GM12878 (cell line): ENCODE results near the gene IFT27. TPM values are rescaled to one million over a fixed set of nuclear protein-coding genes. Genes with fewer than 3 reads are reported as not detected.

ENCODE experiments used
- ATAC-seq: fragments of 200-7000 bp; cut with Tn5 transposase; 3 replicates; pipeline ENCODE4 v1.9.1; 2020; ENCODE audit warnings: mild to moderate bottlenecking, moderate library complexity
- BruUV-seq: library from RNA; stranded (reverse); fragments of 400-500 nt; replicated peaks from 2 replicates; lab custom pipeline; 2021; lab: Mats Ljungman, UMichigan
- CTCF ChIA-PET: fragments of 300-600 bp; sonication (Branson Sonifier 250); formaldehyde crosslinking; extraction: SDS; loops from one replicate; lab custom pipeline; 2021; ENCODE audit warnings: inconsistent platforms; lab: Yijun Ruan, JAX
- POLR2A ChIA-PET: fragments of 350-600 bp; formaldehyde crosslinking; extraction: SDS; loops from one replicate; lab custom pipeline; 2021; ENCODE audit warnings: inconsistent platforms; lab: Charles Lee
- RAD21 ChIA-PET: fragments of 300-600 bp; sonication (Branson Sonifier 250); formaldehyde crosslinking; loops from one replicate; lab custom pipeline; 2023; ENCODE audit warnings: antibody characterized with exemption; ENCODE audit not compliant: unreplicated experiment; lab: Charles Lee
- SMC1A ChIA-PET: fragments of 300-600 bp; sonication (Branson Sonifier 250); formaldehyde crosslinking; loops from one replicate; lab custom pipeline; 2023; ENCODE audit not compliant: unreplicated experiment, uncharacterized antibody; lab: Charles Lee
- DNase-seq: peaks from one replicate; pipeline ENCODE4 v3.0.0-alpha.2; 2011; ENCODE audit warnings: low read depth, low spot score
- FAIRE-seq: peaks from 3 replicates; lab custom pipeline; 2011; peaks lifted over from hg19 to GRCh38; lab: Jason Lieb, UNC
- H2AFZ ChIP-seq: 2 replicates; pipeline ENCODE4 v1.6.0; 2011; ENCODE audit warnings: low read depth, low read length, control low read depth; ENCODE audit not compliant: control insufficient read depth
- H3K27ac ChIP-seq: 2 replicates; pipeline ENCODE4 v1.5.1; 2011; ENCODE audit warnings: control low read depth; ENCODE audit not compliant: control insufficient read depth, insufficient read depth
- H3K27me3 ChIP-seq, 2 experiments: replicated peaks in 1 of 2; 2 replicates each; pipeline versions ENCODE4 v1.6.0 to v1.6.1; 2011; ENCODE audit warnings: low read length in 1 of 2; ENCODE audit not compliant: control insufficient read depth in 2 of 2, insufficient read depth in 2 of 2
- H3K36me3 ChIP-seq, 2 experiments: 2 replicates each; pipeline ENCODE4 v1.5.1; 2011; ENCODE audit warnings: low read length in 1 of 2; ENCODE audit not compliant: control insufficient read depth in 2 of 2, insufficient read depth in 2 of 2
- H3K4me1 ChIP-seq: 2 replicates; pipeline ENCODE4 v1.6.1; 2011; ENCODE audit warnings: mild to moderate bottlenecking, low read length, moderate library complexity, mixed read lengths; ENCODE audit not compliant: control insufficient read depth, insufficient read depth
- H3K4me2 ChIP-seq: 2 replicates; pipeline ENCODE4 v1.6.0; 2011; ENCODE audit warnings: control low read depth; ENCODE audit not compliant: control insufficient read depth, insufficient read depth
- H3K4me3 ChIP-seq: fragments of 200-600 bp; sonication (generic); 2 replicates; pipeline ENCODE4 v1.5.1; 2016
- H3K79me2 ChIP-seq: 2 replicates; pipeline ENCODE4 v1.6.0; 2011; ENCODE audit warnings: low read length; ENCODE audit not compliant: control insufficient read depth, insufficient read depth
- H3K9ac ChIP-seq: 2 replicates; pipeline ENCODE4 v1.8.0; 2011; ENCODE audit warnings: low read length, control low read depth, mixed read lengths; ENCODE audit not compliant: control insufficient read depth, insufficient read depth
- H3K9me3 ChIP-seq: replicated peaks from 3 replicates; pipeline ENCODE4 v1.5.1; 2011; ENCODE audit warnings: mild to moderate bottlenecking, low read length; ENCODE audit not compliant: control insufficient read depth, insufficient read depth
- H4K20me1 ChIP-seq: 2 replicates; pipeline ENCODE4 v1.6.0; 2011; ENCODE audit not compliant: control insufficient read depth, insufficient read depth
- ASH2L ChIP-seq: fragments of 300-600, 200-600 bp; sonication (generic); IDR thresholded peaks from 2 replicates; pipeline ENCODE4 v1.6.1; 2017; ENCODE audit warnings: low read depth, mild to moderate bottlenecking, borderline replicate concordance
- ATF7 ChIP-seq: fragments of 450-650 bp; IDR thresholded peaks from 2 replicates; pipeline ENCODE4 v1.6.1; 2016; ENCODE audit warnings: low read depth, mild to moderate bottlenecking
- IRF4 ChIP-seq: IDR thresholded peaks from 2 replicates; pipeline ENCODE4 v1.6.1; 2011; ENCODE audit warnings: low read depth, low read length
- KLF5 ChIP-seq: fragments of 450-650 bp; IDR thresholded peaks from 2 replicates; pipeline ENCODE4 v1.6.1; 2014; ENCODE audit warnings: mild to moderate bottlenecking; ENCODE audit not compliant: partially characterized antibody
- MEF2A ChIP-seq: IDR thresholded peaks from 2 replicates; pipeline ENCODE4 v1.6.1; 2011; ENCODE audit warnings: low read depth, mild to moderate bottlenecking, low read length, moderate library complexity; ENCODE audit not compliant: insufficient read depth
- MYC ChIP-seq: IDR thresholded peaks from 2 replicates; pipeline ENCODE4 v1.6.1; 2011; ENCODE audit warnings: mild to moderate bottlenecking, low read length, moderate library complexity, inconsistent platforms; ENCODE audit not compliant: insufficient read depth, insufficient replicate concordance, insufficient read length, severe bottlenecking
- NFIC ChIP-seq: IDR thresholded peaks from 2 replicates; pipeline ENCODE4 v1.6.1; 2012; ENCODE audit warnings: low read depth, mild to moderate bottlenecking, inconsistent platforms, low read length, moderate library complexity
- NFYB ChIP-seq: IDR thresholded peaks from 2 replicates; pipeline ENCODE4 v1.6.1; 2011; ENCODE audit warnings: low read depth, mild to moderate bottlenecking, low read length, improper control_type of control experiment, moderate library complexity; ENCODE audit not compliant: insufficient read depth
- NRF1 ChIP-seq: conservative IDR thresholded peaks from 2 replicates; pipeline ENCODE4 v1.6.1; 2011; ENCODE audit warnings: mild to moderate bottlenecking, low read depth, low read length, improper control_type of control experiment
- RELA ChIP-seq: fragments of 450-650 bp; IDR thresholded peaks from 2 replicates; pipeline ENCODE4 v1.8.0; 2014; ENCODE audit warnings: borderline replicate concordance; ENCODE audit not compliant: partially characterized antibody
- SMARCA5 ChIP-seq: fragments of 450-650 bp; IDR thresholded peaks from 2 replicates; pipeline ENCODE4 v1.6.1; 2017; ENCODE audit warnings: mild to moderate bottlenecking
- SREBF2 ChIP-seq: IDR thresholded peaks from 2 replicates; pipeline ENCODE4 v1.6.1; 2012; ENCODE audit warnings: mild to moderate bottlenecking, low read length
- TARDBP ChIP-seq: IDR thresholded peaks from 2 replicates; pipeline ENCODE4 v1.6.1; 2016; ENCODE audit warnings: borderline replicate concordance
- ZZZ3 ChIP-seq: IDR thresholded peaks from 2 replicates; pipeline ENCODE4 v1.6.1; 2011; ENCODE audit warnings: low read depth; ENCODE audit not compliant: control insufficient read depth, insufficient read length
- WGBS: methylation state at CpG from one replicate; pipeline ENCODE4 v1.1.6; 2016; ENCODE audit warnings: low lambda C conversion rate; ENCODE audit not compliant: insufficient replicate concordance, insufficient coverage; ENCODE audit errors: missing lambda C conversion rate; 5-methylcytosine and 5-hydroxymethylcytosine counted together
- in situ Hi-C: fragments of 300-500 bp; cut with MboI; formaldehyde crosslinking; loops from 9 replicates; pipeline ENCODE4 v1.14.3; 2018; ENCODE audit warnings: mixed read lengths
- intact Hi-C: fragments of 100-400 bp; cut with micrococcal nuclease; formaldehyde crosslinking; loops from one replicate; pipeline ENCODE4 v1.14.2; 2022; ENCODE audit not compliant: unreplicated experiment
- polyA plus RNA-seq, 11 experiments: library from polyadenylated mRNA; depleted of rRNA in 4 of 11; unstranded in 6 of 11; stranded (reverse) in 5 of 11; fragments of >200 nt; fragmentation: Nextera tagmentation in 4 of 11; fragmentation: Illumina TruSeq in 1 of 11; extraction: Ambion mirVana in 4 of 11; extraction: Trizol in 1 of 11; gene quantifications; 1 replicate in 1 of 11; 2 replicates in 10 of 11; pipeline versions ENCODE4 v1.2.1 to v1.2.3, GENCODE V29; 2011 to 2016; ENCODE audit warnings: inconsistent platforms in 2 of 11, missing spikeins in 2 of 11, low read depth in 1 of 11
- total RNA-seq, 4 experiments: library from RNA; depleted of rRNA in 3 of 4; stranded (reverse); fragments of >200 nt in 3 of 4; fragmentation: Illumina TruSeq in 1 of 4; extraction: Trizol in 1 of 4; gene quantifications; 2 replicates each; pipeline versions ENCODE4 v1.2.1 to v1.2.3, GENCODE V29; 2013 to 2021
- TF ChIP-seq, protein P1 (sequence below): fragments of 450-650 bp; IDR thresholded peaks from 2 replicates; pipeline ENCODE4 v1.6.1; 2018; ENCODE audit warnings: borderline replicate concordance, mild to moderate bottlenecking; ENCODE audit not compliant: partially characterized antibody
- TF ChIP-seq, protein P2 (sequence below): fragments of 450-650 bp; IDR thresholded peaks from 2 replicates; pipeline ENCODE4 v1.6.1; 2017; ENCODE audit warnings: mild to moderate bottlenecking, low read depth, inconsistent platforms; ENCODE audit not compliant: poor library complexity, severe bottlenecking
- TF ChIP-seq, protein P3 (sequence below): IDR thresholded peaks from 2 replicates; pipeline ENCODE4 v1.6.1; 2012; ENCODE audit warnings: low read depth, low read length, improper control_type of control experiment

Gene IFT27
- total and polyA plus RNA-seq, 10 of the 15 experiments (the other 5 are each of a cell fraction or from before 2014, with no cell fraction given) = 2.7 to 32.5 (median 10.2) TPM

GRCh38 chr22:36795633-36796032 is 19.7 kb upstream of the IFT27 start:
- RAD21 ChIA-PET = no interaction called here
- Histone ChIP-seq H3K4me3 (no peak overlapping the region), H2AFZ (no peak overlapping the region), H3K27ac (no peak overlapping the region), H4K20me1 (no peaks in the 10 kb centered on the region), H3K9ac (no peak overlapping the region), H3K79me2 (no peaks in the 10 kb centered on the region), H3K36me3 (no peaks in the 10 kb centered on the region), H3K4me2 (no peak overlapping the region), H3K9me3 (no peaks in the 10 kb centered on the region; the same call in 2 of the 3 replicates), H3K4me1 (peaks cover 16% of the 10 kb centered on the region), H3K27me3 (no peaks in the 10 kb centered on the region)
- SMC1A ChIA-PET = interaction anchor here (1.2 kb wide), 1 partner anchor 17 kb away, joined by 3 read pairs; no protein-coding TSS in a partner anchor
- CTCF ChIA-PET = interaction anchor here (0.8 to 1.2 kb wide), 2 partner anchors 58 to 181 kb away, joined by 3 read pairs; no protein-coding TSS in a partner anchor
- FAIRE-seq = no peak
- 37% methylated on average over 7 of the region's 7 CpGs for WGBS
- DNase-seq = no peak
- intact Hi-C loops = no loop called here
- BruUV-seq = no TSS peak
- no peak for ATAC-seq
- POLR2A ChIA-PET = no interaction called here
- in situ Hi-C loops = no loop called here
- TF ChIP-seq MEF2A (no peak), SMARCA5 (no peak), NRF1 (no peak), ASH2L (no peak), IRF4 (no peak), ATF7 (no peak), TARDBP (no peak), SREBF2 (no peak), NFYB (no peak), RELA (no peak), NFIC (no peak), MYC (no peak), KLF5 (no peak), ZZZ3 (no peak)
- TF ChIP-seq, protein P1, sequence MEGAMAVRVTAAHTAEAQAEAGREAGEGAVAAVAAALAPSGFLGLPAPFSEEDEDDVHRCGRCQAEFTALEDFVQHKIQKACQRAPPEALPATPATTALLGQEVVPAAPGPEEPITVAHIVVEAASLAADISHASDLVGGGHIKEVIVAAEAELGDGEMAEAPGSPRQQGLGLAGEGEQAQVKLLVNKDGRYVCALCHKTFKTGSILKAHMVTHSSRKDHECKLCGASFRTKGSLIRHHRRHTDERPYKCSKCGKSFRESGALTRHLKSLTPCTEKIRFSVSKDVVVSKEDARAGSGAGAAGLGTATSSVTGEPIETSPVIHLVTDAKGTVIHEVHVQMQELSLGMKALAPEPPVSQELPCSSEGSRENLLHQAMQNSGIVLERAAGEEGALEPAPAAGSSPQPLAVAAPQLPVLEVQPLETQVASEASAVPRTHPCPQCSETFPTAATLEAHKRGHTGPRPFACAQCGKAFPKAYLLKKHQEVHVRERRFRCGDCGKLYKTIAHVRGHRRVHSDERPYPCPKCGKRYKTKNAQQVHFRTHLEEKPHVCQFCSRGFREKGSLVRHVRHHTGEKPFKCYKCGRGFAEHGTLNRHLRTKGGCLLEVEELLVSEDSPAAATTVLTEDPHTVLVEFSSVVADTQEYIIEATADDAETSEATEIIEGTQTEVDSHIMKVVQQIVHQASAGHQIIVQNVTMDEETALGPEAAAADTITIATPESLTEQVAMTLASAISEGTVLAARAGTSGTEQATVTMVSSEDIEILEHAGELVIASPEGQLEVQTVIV = no peak
- TF ChIP-seq, protein P2, sequence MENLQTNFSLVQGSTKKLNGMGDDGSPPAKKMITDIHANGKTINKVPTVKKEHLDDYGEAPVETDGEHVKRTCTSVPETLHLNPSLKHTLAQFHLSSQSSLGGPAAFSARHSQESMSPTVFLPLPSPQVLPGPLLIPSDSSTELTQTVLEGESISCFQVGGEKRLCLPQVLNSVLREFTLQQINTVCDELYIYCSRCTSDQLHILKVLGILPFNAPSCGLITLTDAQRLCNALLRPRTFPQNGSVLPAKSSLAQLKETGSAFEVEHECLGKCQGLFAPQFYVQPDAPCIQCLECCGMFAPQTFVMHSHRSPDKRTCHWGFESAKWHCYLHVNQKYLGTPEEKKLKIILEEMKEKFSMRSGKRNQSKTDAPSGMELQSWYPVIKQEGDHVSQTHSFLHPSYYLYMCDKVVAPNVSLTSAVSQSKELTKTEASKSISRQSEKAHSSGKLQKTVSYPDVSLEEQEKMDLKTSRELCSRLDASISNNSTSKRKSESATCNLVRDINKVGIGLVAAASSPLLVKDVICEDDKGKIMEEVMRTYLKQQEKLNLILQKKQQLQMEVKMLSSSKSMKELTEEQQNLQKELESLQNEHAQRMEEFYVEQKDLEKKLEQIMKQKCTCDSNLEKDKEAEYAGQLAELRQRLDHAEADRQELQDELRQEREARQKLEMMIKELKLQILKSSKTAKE = no peak
- TF ChIP-seq, protein P3, sequence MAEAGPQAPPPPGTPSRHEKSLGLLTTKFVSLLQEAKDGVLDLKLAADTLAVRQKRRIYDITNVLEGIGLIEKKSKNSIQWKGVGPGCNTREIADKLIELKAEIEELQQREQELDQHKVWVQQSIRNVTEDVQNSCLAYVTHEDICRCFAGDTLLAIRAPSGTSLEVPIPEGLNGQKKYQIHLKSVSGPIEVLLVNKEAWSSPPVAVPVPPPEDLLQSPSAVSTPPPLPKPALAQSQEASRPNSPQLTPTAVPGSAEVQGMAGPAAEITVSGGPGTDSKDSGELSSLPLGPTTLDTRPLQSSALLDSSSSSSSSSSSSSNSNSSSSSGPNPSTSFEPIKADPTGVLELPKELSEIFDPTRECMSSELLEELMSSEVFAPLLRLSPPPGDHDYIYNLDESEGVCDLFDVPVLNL = no peak
